HepG2 (cell line): ENCODE measurements around the gene WWP2. TPM values are rescaled to one million over a fixed set of nuclear protein-coding genes. Genes with fewer than 3 reads are reported as not detected.

ENCODE experiments used
- ARHGAP35 ChIP-seq: sonication (generic); formaldehyde crosslinking; IDR thresholded peaks from 2 replicates; pipeline ENCODE4 v1.9.0; 2022; ENCODE audit warnings: mild to moderate bottlenecking, inconsistent platforms, moderate library complexity, missing genetic modification reagents, borderline replicate concordance
- CBX5 ChIP-seq: sonication (generic); formaldehyde crosslinking; IDR thresholded peaks from 2 replicates; pipeline ENCODE4 v1.4.0; 2020; ENCODE audit warnings: missing genetic modification reagents, borderline replicate concordance
- E2F5 ChIP-seq: sonication (generic); formaldehyde crosslinking; conservative IDR thresholded peaks from 2 replicates; pipeline ENCODE4 v1.4.0; 2020; ENCODE audit warnings: missing genetic modification reagents
- FOSL1 ChIP-seq: sonication (generic); formaldehyde crosslinking; IDR thresholded peaks from 2 replicates; pipeline ENCODE4 v1.9.0; 2021; ENCODE audit warnings: missing genetic modification reagents, borderline replicate concordance
- FOSL2 ChIP-seq: sonication (generic); formaldehyde crosslinking; IDR thresholded peaks from 2 replicates; pipeline ENCODE4 v1.4.0; 2020; ENCODE audit warnings: missing genetic modification reagents
- FOXA3 ChIP-seq: IDR thresholded peaks from 2 replicates; pipeline ENCODE4 v1.6.1; 2016; ENCODE audit warnings: missing genetic modification reagents, missing compliant biosample characterization
- ISX ChIP-seq: sonication (generic); formaldehyde crosslinking; conservative IDR thresholded peaks from 2 replicates; pipeline ENCODE4 v1.5.0; 2020; ENCODE audit warnings: missing genetic modification reagents
- KDM5A ChIP-seq: fragments of 200-600 bp; sonication (generic); IDR thresholded peaks from 2 replicates; pipeline ENCODE4 v1.7.0; 2018; ENCODE audit warnings: antibody characterized with exemption, mild to moderate bottlenecking, low read length, borderline replicate concordance
- MIXL1 ChIP-seq: IDR thresholded peaks from 2 replicates; pipeline ENCODE4 v1.6.1; 2016
- NCOA2 ChIP-seq: sonication (generic); formaldehyde crosslinking; IDR thresholded peaks from 2 replicates; pipeline ENCODE4 v1.8.0; 2022; ENCODE audit warnings: inconsistent platforms
- NFYB ChIP-seq: sonication (generic); formaldehyde crosslinking; IDR thresholded peaks from 2 replicates; pipeline ENCODE4 v1.4.0; 2020; ENCODE audit warnings: missing genetic modification reagents
- ONECUT2 ChIP-seq: sonication (generic); formaldehyde crosslinking; IDR thresholded peaks from 2 replicates; pipeline ENCODE4 v1.4.0; 2020; ENCODE audit warnings: missing genetic modification reagents
- PITX1 ChIP-seq: sonication (generic); formaldehyde crosslinking; IDR thresholded peaks from 2 replicates; pipeline ENCODE4 v1.5.1; 2020; ENCODE audit warnings: mild to moderate bottlenecking, missing genetic modification reagents
- POLR2G ChIP-seq: fragments of 200-400 bp; formaldehyde crosslinking; IDR thresholded peaks from 2 replicates; pipeline ENCODE4 v1.6.1; 2018; ENCODE audit warnings: mild to moderate bottlenecking, low read depth, low read length, moderate library complexity
- REPIN1 ChIP-seq: sonication (generic); formaldehyde crosslinking; IDR thresholded peaks from 2 replicates; pipeline ENCODE4 v1.8.0; 2022; ENCODE audit warnings: missing genetic modification reagents, low read depth, mild to moderate bottlenecking, borderline replicate concordance
- THAP9 ChIP-seq: sonication (generic); formaldehyde crosslinking; IDR thresholded peaks from 2 replicates; pipeline ENCODE4; 2020; ENCODE audit warnings: missing genetic modification reagents, mild to moderate bottlenecking, borderline replicate concordance
- ZNF12 ChIP-seq: sonication (generic); formaldehyde crosslinking; IDR thresholded peaks from 2 replicates; pipeline ENCODE4 v1.5.0; 2020; ENCODE audit warnings: missing genetic modification reagents
- ZNF264 ChIP-seq: sonication (generic); formaldehyde crosslinking; IDR thresholded peaks from 2 replicates; pipeline ENCODE4 v1.4.0; 2020; ENCODE audit warnings: missing genetic modification reagents
- ZNF329 ChIP-seq: sonication (generic); formaldehyde crosslinking; IDR thresholded peaks from 2 replicates; pipeline ENCODE4 v1.9.0; 2021; ENCODE audit warnings: low read depth, mild to moderate bottlenecking, missing genetic modification reagents
- ZNF501 ChIP-seq: sonication (generic); formaldehyde crosslinking; IDR thresholded peaks from 2 replicates; pipeline ENCODE4 v1.5.1; 2020; ENCODE audit warnings: mild to moderate bottlenecking, moderate library complexity, missing genetic modification reagents
- ZNF563 ChIP-seq: sonication (generic); formaldehyde crosslinking; IDR thresholded peaks from 2 replicates; pipeline ENCODE4 v1.8.0; 2022; ENCODE audit warnings: mild to moderate bottlenecking, moderate library complexity, missing genetic modification reagents
- ZNF644 ChIP-seq: IDR thresholded peaks from 2 replicates; pipeline ENCODE4 v1.6.1; 2016; ENCODE audit warnings: low read depth
- ZNF646 ChIP-seq: sonication (generic); formaldehyde crosslinking; IDR thresholded peaks from 2 replicates; pipeline ENCODE4 v1.9.0; 2021; ENCODE audit warnings: mild to moderate bottlenecking, missing genetic modification reagents
- polyA plus RNA-seq, 8 experiments: library from polyadenylated mRNA; depleted of rRNA in 3 of 8; stranded (reverse) in 7 of 8; unstranded in 1 of 8; fragments of >200 nt; fragmentation: Illumina TruSeq in 4 of 8; extraction: Trizol in 4 of 8; gene quantifications; 2 replicates each; pipeline versions ENCODE4 v1.2.1 to v1.2.3, GENCODE V29; 2011 to 2016; ENCODE audit warnings: low read depth in 4 of 8, missing spikeins in 1 of 8, mixed read lengths in 1 of 8; ENCODE audit not compliant: insufficient read depth in 1 of 8
- total RNA-seq, 5 experiments: library from RNA; depleted of rRNA; stranded (reverse); fragments of >200 nt; fragmentation: Illumina TruSeq; extraction: Trizol; gene quantifications; 2 replicates each; pipeline ENCODE4 v1.2.3, GENCODE V29; 2016; ENCODE audit warnings: low read depth in 1 of 5

Gene WWP2
- total and polyA plus RNA-seq, 2 of the 13 experiments (the other 11 are each of a cell fraction or from before 2014, with no cell fraction given), result 11.4 to 28.2 TPM

GRCh38 chr16:69839240-69839688 lies 77.1 kb downstream of the WWP2 start (continued):
- TF ChIP-seq E2F5 (CRISPR knock-in tag), result no peak
- peak; percentile 80 for TF ChIP-seq MIXL1 (CRISPR knock-in tag)
- TF ChIP-seq ZNF563 (CRISPR knock-in tag), result no peak
- TF ChIP-seq ZNF501 (CRISPR knock-in tag), result no peak
- no peak for TF ChIP-seq THAP9 (CRISPR knock-in tag)
- no peak for TF ChIP-seq NFYB (CRISPR knock-in tag)
- 0 out of 2 replicates have a peak, but pooled peaks have one; percentile 10 for TF ChIP-seq FOSL2 (CRISPR knock-in tag)
- TF ChIP-seq FOSL1 (CRISPR knock-in tag), result no peak
- 0 out of 2 replicates have a peak, but pooled peaks have one; percentile 13 for TF ChIP-seq FOXA3 (CRISPR knock-in tag)
- TF ChIP-seq ISX, result no peak
- no peak for TF ChIP-seq ONECUT2 (CRISPR knock-in tag)
- no peak for TF ChIP-seq ZNF264 (CRISPR knock-in tag)
- TF ChIP-seq CBX5 (CRISPR knock-in tag), result no peak
- no peak for TF ChIP-seq ZNF646
- peak; percentile 68 for TF ChIP-seq POLR2G
- 0 out of 2 replicates have a peak, but pooled peaks have one; percentile 29 for TF ChIP-seq ZNF644
- no peak for TF ChIP-seq ARHGAP35
- TF ChIP-seq REPIN1 (CRISPR knock-in tag), result peak; percentile 48; the same call in 1 of the 2 replicates
- TF ChIP-seq KDM5A, result no peak
- peak; percentile 50; the same call in 1 of the 2 replicates for TF ChIP-seq PITX1 (CRISPR knock-in tag)
- no peak for TF ChIP-seq NCOA2
- peak; percentile 21; the same call in 1 of the 2 replicates for TF ChIP-seq ZNF12 (CRISPR knock-in tag)
- TF ChIP-seq ZNF329 (CRISPR knock-in tag), result no peak
